ENCODE measurements around the gene B4GAT1.
"Not testable (repeated sequence)": the region's sequence is repeated elsewhere in the genome, so short reads cannot be mapped to it uniquely, and the experiment has no call there.

B4GAT1 gene

DNA sequence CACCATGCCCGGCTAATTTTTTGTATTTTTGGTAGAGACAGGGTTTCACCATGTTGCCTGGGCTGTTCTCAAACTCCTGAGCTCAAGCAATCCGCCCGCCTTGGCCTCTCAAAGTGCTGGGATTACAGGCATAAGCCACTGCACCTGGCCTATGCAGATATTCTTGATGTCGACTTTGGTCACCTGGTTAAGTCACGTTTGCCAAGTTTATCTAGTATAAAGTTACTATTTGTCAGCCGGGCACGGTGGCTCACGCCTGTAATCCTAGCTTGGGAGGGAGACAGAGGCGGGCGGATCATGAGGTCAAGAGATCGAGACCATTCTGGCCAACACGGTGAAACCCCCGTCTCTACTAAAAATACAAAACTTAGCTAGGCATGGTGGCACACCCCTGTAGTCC, 36.9 kb upstream of the B4GAT1 start:
- not testable (repeated sequence) for H2AK5ac ChIP-seq (ENCODE audit: low read length); H3K27ac ChIP-seq (ENCODE audit: low read depth, low read length); H3K4ac ChIP-seq (ENCODE audit: low read depth, low read length); H3K9ac ChIP-seq (ENCODE audit: low read length); H3K18ac ChIP-seq (ENCODE audit: low read length); H3K4me2 ChIP-seq (ENCODE audit: low read length); H3K36me3 ChIP-seq (ENCODE audit: control insufficient read depth, insufficient read depth, low read length); H2BK5ac ChIP-seq (ENCODE audit: low read length); H4K5ac ChIP-seq (ENCODE audit: low read length); H3K56ac ChIP-seq (ENCODE audit: low read length); H3K4me1 ChIP-seq (ENCODE audit: control insufficient read depth, low read depth, low read length); H3K23ac ChIP-seq (ENCODE audit: low read length); H3K79me1 ChIP-seq (ENCODE audit: low read length); H3K79me2 ChIP-seq (ENCODE audit: control insufficient read depth, insufficient read depth, low read length); H2BK120ac ChIP-seq (ENCODE audit: low read depth, low read length); DNase-seq; H2BK15ac ChIP-seq (replicated peaks; ENCODE audit: low read depth); H3K4me3 ChIP-seq (ENCODE audit: low read length); H4K8ac ChIP-seq (ENCODE audit: low read depth, low read length); H3K27me3 ChIP-seq (ENCODE audit: insufficient read depth, low read length, poor library complexity)
- no CpG with 5 or more reads among the region's 13 CpGs for WGBS (ENCODE audit: extremely low coverage, insufficient coverage, low lambda C conversion rate)

DNA sequence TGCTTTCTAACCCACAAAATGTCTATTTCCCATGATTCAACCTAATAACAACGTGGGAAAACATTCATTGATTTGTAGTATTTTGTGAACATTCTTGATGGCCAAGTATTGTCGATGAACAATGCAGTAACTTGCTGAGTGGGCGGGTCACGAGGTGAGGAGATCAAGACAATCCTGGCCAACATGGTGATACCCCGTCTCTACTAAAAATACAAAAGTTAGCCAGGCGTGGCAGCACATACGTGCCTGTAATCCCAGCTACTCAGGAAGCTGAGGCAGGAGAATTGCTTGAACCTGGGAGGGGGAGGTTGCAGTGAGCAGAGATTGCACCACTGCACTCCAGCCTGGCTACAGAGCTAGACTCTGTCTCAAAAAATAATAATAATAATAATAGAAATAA, 32.8 kb upstream of the B4GAT1 start:
- H4K5ac ChIP-seq (ENCODE audit: low read length); H3K4me3 ChIP-seq (ENCODE audit: low read length); H3K18ac ChIP-seq (ENCODE audit: low read length); H3K79me1 ChIP-seq (ENCODE audit: low read length); H3K9ac ChIP-seq (ENCODE audit: low read length); H3K36me3 ChIP-seq (ENCODE audit: control insufficient read depth, insufficient read depth, low read length); H3K4me2 ChIP-seq (ENCODE audit: low read length); H3K4me1 ChIP-seq (ENCODE audit: control insufficient read depth, low read depth, low read length); DNase-seq; H2BK15ac ChIP-seq (replicated peaks; ENCODE audit: low read depth); H2BK5ac ChIP-seq (ENCODE audit: low read length); H2AK5ac ChIP-seq (ENCODE audit: low read length); H3K56ac ChIP-seq (ENCODE audit: low read length); H3K4ac ChIP-seq (ENCODE audit: low read depth, low read length); H4K8ac ChIP-seq (ENCODE audit: low read depth, low read length); H3K23ac ChIP-seq (ENCODE audit: low read length); H3K79me2 ChIP-seq (ENCODE audit: control insufficient read depth, insufficient read depth, low read length); H3K27me3 ChIP-seq (ENCODE audit: insufficient read depth, low read length, poor library complexity); H3K27ac ChIP-seq (ENCODE audit: low read depth, low read length); H2BK120ac ChIP-seq (ENCODE audit: low read depth, low read length): not testable (repeated sequence)
- no CpG with 5 or more reads among the region's 7 CpGs for WGBS (ENCODE audit: extremely low coverage, insufficient coverage, low lambda C conversion rate)

DNA sequence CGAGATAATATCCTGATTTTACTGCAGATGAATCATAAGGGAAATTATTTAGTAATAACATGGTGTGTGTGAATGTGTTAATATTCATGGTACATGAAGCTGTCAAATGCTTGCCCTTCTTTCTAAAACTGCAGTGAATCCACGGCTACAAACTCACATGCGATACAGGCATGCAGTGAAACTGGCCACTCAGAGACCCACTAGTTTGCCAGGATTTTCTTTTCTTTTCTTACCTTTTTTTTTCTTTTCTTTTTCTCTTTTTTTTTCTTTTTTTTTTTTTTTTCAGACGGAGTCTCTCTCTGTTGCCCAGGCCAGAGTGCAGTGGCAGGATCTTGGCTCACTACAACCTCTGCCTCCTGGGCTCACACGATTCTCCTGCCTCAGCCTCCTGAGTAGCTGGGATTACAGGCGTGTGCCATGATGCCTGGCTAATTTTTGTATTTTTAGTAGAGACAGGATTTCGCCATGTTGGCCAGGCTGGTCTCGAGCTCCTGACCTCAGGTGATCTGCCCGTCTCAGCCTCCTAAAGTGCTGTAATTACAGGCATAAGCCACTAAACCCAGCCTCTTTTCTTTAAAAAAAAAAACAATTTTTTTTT, 26.4 kb upstream of the B4GAT1 start:
- H4K8ac ChIP-seq (ENCODE audit: low read depth, low read length); H2BK120ac ChIP-seq (ENCODE audit: low read depth, low read length); H4K5ac ChIP-seq (ENCODE audit: low read length); H3K4me3 ChIP-seq (ENCODE audit: low read length); H2AK5ac ChIP-seq (ENCODE audit: low read length); H3K4me2 ChIP-seq (ENCODE audit: low read length); H2BK15ac ChIP-seq (replicated peaks; ENCODE audit: low read depth); H3K27me3 ChIP-seq (ENCODE audit: insufficient read depth, low read length, poor library complexity); H2BK5ac ChIP-seq (ENCODE audit: low read length); H3K4ac ChIP-seq (ENCODE audit: low read depth, low read length); H3K9ac ChIP-seq (ENCODE audit: low read length); H3K23ac ChIP-seq (ENCODE audit: low read length); H3K56ac ChIP-seq (ENCODE audit: low read length); DNase-seq; H3K18ac ChIP-seq (ENCODE audit: low read length); H3K36me3 ChIP-seq (ENCODE audit: control insufficient read depth, insufficient read depth, low read length); H3K27ac ChIP-seq (ENCODE audit: low read depth, low read length): not testable (repeated sequence)
- Histone ChIP-seq H3K79me2 (ENCODE audit: control insufficient read depth, insufficient read depth, low read length) (peaks cover 14% of the 10 kb centered on the region), H3K79me1 (ENCODE audit: low read length) (peaks cover 11% of the 10 kb centered on the region), H3K4me1 (ENCODE audit: control insufficient read depth, low read depth, low read length) (peaks cover 12% of the 10 kb centered on the region)
- no CpG with 5 or more reads among the region's 9 CpGs for WGBS (ENCODE audit: extremely low coverage, insufficient coverage, low lambda C conversion rate)

DNA sequence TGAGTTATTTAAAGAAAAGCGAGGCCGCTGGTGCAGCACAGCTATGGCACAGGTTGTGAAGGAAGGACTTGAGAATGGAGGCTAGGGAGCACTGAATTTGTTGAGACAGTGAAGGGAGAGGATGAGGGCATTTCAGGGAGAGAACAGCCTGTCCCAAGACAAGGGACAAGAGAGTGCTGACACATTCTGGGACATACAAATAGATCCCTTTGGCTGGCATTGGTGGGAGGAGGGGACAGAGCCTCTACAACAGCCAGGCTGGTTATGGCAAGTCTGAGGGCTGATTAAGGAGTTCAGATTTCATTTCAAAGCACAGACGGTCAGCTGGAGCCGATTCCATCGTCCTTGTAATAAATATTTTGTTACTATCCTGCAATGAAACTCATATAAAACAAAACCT, 25.8 kb upstream of the B4GAT1 start:
- Histone ChIP-seq H3K79me2 (ENCODE audit: control insufficient read depth, insufficient read depth, low read length) (peaks cover 17% of the 10 kb centered on the region), H4K8ac (ENCODE audit: low read depth, low read length) (no peak overlapping the region), H3K4ac (ENCODE audit: low read depth, low read length) (no peak overlapping the region), H3K56ac (ENCODE audit: low read length) (no peak overlapping the region), H3K23ac (ENCODE audit: low read length) (no peak overlapping the region), H3K79me1 (ENCODE audit: low read length) (peaks cover 15% of the 10 kb centered on the region), H2BK15ac (replicated peaks; ENCODE audit: low read depth) (no peak overlapping the region), H2BK5ac (ENCODE audit: low read length) (no peak overlapping the region), H3K27me3 (ENCODE audit: insufficient read depth, low read length, poor library complexity) (no peaks in the 10 kb centered on the region), H3K4me3 (ENCODE audit: low read length) (no peak overlapping the region), H3K9ac (ENCODE audit: low read length) (no peak overlapping the region), H4K5ac (ENCODE audit: low read length) (no peak overlapping the region), H3K27ac (ENCODE audit: low read depth, low read length) (no peak overlapping the region), H2AK5ac (ENCODE audit: low read length) (no peak overlapping the region), H3K4me1 (ENCODE audit: control insufficient read depth, low read depth, low read length) (peaks cover 12% of the 10 kb centered on the region), H2BK120ac (ENCODE audit: low read depth, low read length) (no peak overlapping the region), H3K4me2 (ENCODE audit: low read length) (no peak overlapping the region), H3K18ac (ENCODE audit: low read length) (no peak overlapping the region), H3K36me3 (ENCODE audit: control insufficient read depth, insufficient read depth, low read length) (peaks cover 6% of the 10 kb centered on the region)
- DNase-seq: no peak
- no CpG with 5 or more reads among the region's 5 CpGs for WGBS (ENCODE audit: extremely low coverage, insufficient coverage, low lambda C conversion rate)

DNA sequence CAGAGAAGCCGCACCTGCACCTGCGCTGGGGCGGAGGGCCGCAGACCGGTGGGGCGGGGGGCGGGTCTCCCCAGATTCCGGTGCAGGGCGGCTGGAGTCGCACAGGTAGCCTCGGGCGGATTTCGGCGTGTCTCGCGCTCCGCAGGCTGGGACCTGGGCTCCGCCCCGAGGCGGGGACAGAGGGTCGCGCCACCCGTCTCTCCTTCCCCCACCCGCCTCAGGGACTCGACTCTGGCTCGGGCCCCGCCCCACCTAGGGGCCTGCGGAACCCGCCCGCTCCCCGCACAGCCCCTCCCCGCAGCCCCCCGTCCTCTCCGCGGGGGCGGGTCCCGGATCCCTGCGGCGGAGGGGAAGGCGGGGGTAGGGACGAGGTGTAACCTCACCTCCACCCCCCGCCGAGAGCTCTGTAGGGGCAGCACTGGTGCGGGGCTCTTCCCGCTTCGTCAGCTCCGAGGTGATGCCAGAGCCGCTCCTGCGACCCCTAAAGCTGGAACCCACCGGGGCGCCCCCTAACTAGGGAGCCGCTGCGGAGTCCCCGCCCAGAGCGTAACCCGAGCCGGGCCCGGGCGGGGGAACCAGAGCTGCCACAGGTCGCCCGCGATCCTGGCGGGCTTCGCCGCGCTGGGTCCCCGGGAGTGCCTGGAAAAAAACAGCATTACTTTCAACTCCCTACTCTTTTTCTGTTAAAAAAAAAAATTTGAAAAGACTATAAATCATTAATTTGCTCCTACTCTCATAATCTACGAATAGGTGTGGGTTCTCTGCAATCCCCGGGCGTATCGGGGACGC, 24.4 kb upstream of the B4GAT1 start, which contains the start of gene SLC29A2:
SLC29A2 (minus strand) TSS at position 134 of the 789 bp plus-strand sequence. CDS start 169 bp downstream, outside the sequence.
- Histone ChIP-seq H4K8ac (ENCODE audit: low read depth, low read length) (no peak within 1 kb of the TSS), H2BK15ac (replicated peaks; ENCODE audit: low read depth) (peak within 1 kb of the TSS; percentile 14), H3K18ac (ENCODE audit: low read length) (peak within 1 kb of the TSS; percentile 79), H3K4me3 (ENCODE audit: low read length) (peak within 1 kb of the TSS; percentile 98), H2BK5ac (ENCODE audit: low read length) (peak within 1 kb of the TSS; percentile 94), H3K79me2 (ENCODE audit: control insufficient read depth, insufficient read depth, low read length) (peaks cover 17% of the 10 kb centered on the region), H2BK120ac (ENCODE audit: low read depth, low read length) (peak within 1 kb of the TSS; percentile 65), H3K27me3 (ENCODE audit: insufficient read depth, low read length, poor library complexity) (no peaks in the 10 kb centered on the region), H3K9ac (ENCODE audit: low read length) (peak within 1 kb of the TSS; percentile 98), H3K4me2 (ENCODE audit: low read length) (peak within 1 kb of the TSS; percentile 28), H3K4me1 (ENCODE audit: control insufficient read depth, low read depth, low read length) (peaks cover 12% of the 10 kb centered on the region), H3K27ac (ENCODE audit: low read depth, low read length) (peak within 1 kb of the TSS; percentile 97), H3K79me1 (ENCODE audit: low read length) (peaks cover 19% of the 10 kb centered on the region), H3K36me3 (ENCODE audit: control insufficient read depth, insufficient read depth, low read length) (peaks cover 14% of the 10 kb centered on the region), H2AK5ac (ENCODE audit: low read length) (peak within 1 kb of the TSS; percentile 86), H3K23ac (ENCODE audit: low read length) (peak within 1 kb of the TSS; percentile 56), H4K5ac (ENCODE audit: low read length) (no peak within 1 kb of the TSS), H3K56ac (ENCODE audit: low read length) (peak within 1 kb of the TSS; percentile 99), H3K4ac (ENCODE audit: low read depth, low read length) (peak within 1 kb of the TSS; percentile 77)
- no CpG with 5 or more reads among the region's 72 CpGs for WGBS (ENCODE audit: extremely low coverage, insufficient coverage, low lambda C conversion rate)
- DNase-seq: peak; percentile 98
